SK-N-SH (cell line): ENCODE data around the gene KASH5. TPM values are rescaled to one million over a fixed set of nuclear protein-coding genes. Genes with fewer than 3 reads are reported as not detected.

Source experiments
- CTCF ChIA-PET: fragments of 300-600, 350-600 bp; formaldehyde crosslinking; extraction: SDS; loops from one replicate; lab custom pipeline; 2021; lab: Yijun Ruan, JAX
- POLR2A ChIA-PET: fragments of 350-600 bp; sonication (Branson Sonifier 250); formaldehyde crosslinking; extraction: SDS; loops from one replicate; lab custom pipeline; 2020; ENCODE audit warnings: antibody characterized with exemption, inconsistent platforms; lab: Yijun Ruan, JAX
- DNase-seq: peaks from one replicate; pipeline ENCODE4 v3.0.0; 2012
- H2AFZ ChIP-seq: fragments of 200-600 bp; sonication (generic); 2 replicates; pipeline ENCODE4 v1.8.1; 2016; ENCODE audit warnings: antibody characterized with exemption, mild to moderate bottlenecking, low read depth
- H3F3A ChIP-seq: fragments of 200-600 bp; sonication (generic); replicated peaks from 2 replicates; pipeline ENCODE3; 2016; ENCODE audit warnings: antibody characterized with exemption, mild to moderate bottlenecking; ENCODE audit not compliant: insufficient read depth
- H3K27ac ChIP-seq, 2 experiments: fragments of 200-500 bp in 1 of 2; fragments of 200-600 bp in 1 of 2; sonication (Bioruptor generic) in 1 of 2; sonication (generic), shearing (Covaris generic) in 1 of 2; 2 replicates each; pipeline versions ENCODE4 v1.5.1 to v1.6.1; 2014 to 2016; ENCODE audit warnings: low read depth in 2 of 2, inconsistent platforms in 1 of 2, low read length in 1 of 2, mild to moderate bottlenecking in 1 of 2, mixed read lengths in 1 of 2
- H3K27me3 ChIP-seq: fragments of 200-600 bp; sonication (generic), shearing (Covaris generic); 2 replicates; pipeline ENCODE4 v1.6.1; 2016; ENCODE audit warnings: mixed run types; ENCODE audit not compliant: insufficient read depth
- H3K36me3 ChIP-seq, 2 experiments: fragments of 200-500 bp in 1 of 2; fragments of 200-600 bp in 1 of 2; sonication (Bioruptor generic) in 1 of 2; sonication (generic) in 1 of 2; replicated peaks in 1 of 2; 2 replicates each; pipeline versions ENCODE3 to v1.5.1; 2014 to 2016; ENCODE audit warnings: low read length in 1 of 2, mild to moderate bottlenecking in 1 of 2; ENCODE audit not compliant: insufficient read depth in 2 of 2, control insufficient read depth in 1 of 2
- H3K4me1 ChIP-seq, 2 experiments: fragments of 200-500 bp in 1 of 2; fragments of 200-600 bp in 1 of 2; sonication (Bioruptor generic) in 1 of 2; sonication (generic), shearing (Covaris generic) in 1 of 2; 2 replicates each; pipeline versions ENCODE4 v1.5.1 to v1.6.1; 2014 to 2016; ENCODE audit warnings: low read depth in 1 of 2, low read length in 1 of 2, mixed run types in 1 of 2; ENCODE audit not compliant: insufficient read depth in 2 of 2, control insufficient read depth in 1 of 2
- H3K4me2 ChIP-seq: fragments of 200-600 bp; sonication (generic), shearing (Covaris generic); 2 replicates; pipeline ENCODE4 v1.6.1; 2017; ENCODE audit warnings: mixed run types
- H3K4me3 ChIP-seq, 2 experiments: fragments of 200-500 bp in 1 of 2; fragments of 200-600 bp in 1 of 2; sonication (Bioruptor generic) in 1 of 2; sonication (generic), shearing (Covaris generic) in 1 of 2; 2 replicates each; pipeline versions ENCODE4 v1.5.1 to v1.8.1; 2014 to 2016; ENCODE audit warnings: low read depth in 2 of 2, inconsistent platforms in 1 of 2, low read length in 1 of 2, mild to moderate bottlenecking in 1 of 2, mixed read lengths in 1 of 2, moderate library complexity in 1 of 2
- H3K79me2 ChIP-seq: fragments of 200-600 bp; sonication (generic); 2 replicates; pipeline ENCODE4 v1.8.1; 2017; ENCODE audit warnings: mild to moderate bottlenecking; ENCODE audit not compliant: insufficient read depth
- H3K9ac ChIP-seq: fragments of 200-600 bp; sonication (generic); 2 replicates; pipeline ENCODE4 v1.6.1; 2017; ENCODE audit warnings: mixed run types
- H3K9me2 ChIP-seq: fragments of 200-600 bp; sonication (generic); 2 replicates; pipeline ENCODE4 v1.6.1; 2017; ENCODE audit warnings: mixed run types
- H3K9me3 ChIP-seq: fragments of 200-600 bp; sonication (generic); 2 replicates; pipeline ENCODE4 v1.6.1; 2017; ENCODE audit warnings: mixed run types, mild to moderate bottlenecking, moderate library complexity
- H4K20me1 ChIP-seq: fragments of 200-600 bp; sonication (generic); 2 replicates; pipeline ENCODE4 v1.6.1; 2017; ENCODE audit warnings: mild to moderate bottlenecking, mixed run types; ENCODE audit not compliant: insufficient read depth
- CHD2 ChIP-seq: fragments of 150-350 bp; IDR thresholded peaks from 2 replicates; pipeline ENCODE4 v1.6.1; 2018; ENCODE audit warnings: low read length; ENCODE audit not compliant: partially characterized antibody
- CTCF ChIP-seq: fragments of 200-600 bp; sonication (generic); IDR thresholded peaks from 2 replicates; pipeline ENCODE4 v1.6.1; 2017; ENCODE audit warnings: antibody characterized with exemption, mild to moderate bottlenecking, moderate library complexity
- EZH2phosphoT487 ChIP-seq: fragments of 200-600 bp; sonication (generic); IDR thresholded peaks from 2 replicates; pipeline ENCODE4 v1.6.1; 2017; ENCODE audit warnings: low read depth, mixed run types, mild to moderate bottlenecking, antibody characterized with exemption, moderate library complexity, borderline replicate concordance
- FOSL2 ChIP-seq: IDR thresholded peaks from 2 replicates; pipeline ENCODE4 v1.4.0; 2012; ENCODE audit warnings: low read depth, mild to moderate bottlenecking, moderate library complexity, borderline replicate concordance
- FOXJ3 ChIP-seq: sonication (generic); formaldehyde crosslinking; IDR thresholded peaks from 2 replicates; pipeline ENCODE4 v1.5.1; 2020; ENCODE audit warnings: mild to moderate bottlenecking, missing genetic modification reagents
- FOXM1 ChIP-seq: IDR thresholded peaks from 2 replicates; pipeline ENCODE4 v1.4.0; 2012; ENCODE audit warnings: low read depth, mild to moderate bottlenecking
- GABPA ChIP-seq: IDR thresholded peaks from 2 replicates; pipeline ENCODE4 v1.4.0; 2012; ENCODE audit warnings: low read depth, mild to moderate bottlenecking
- GATA2 ChIP-seq: sonication (generic); formaldehyde crosslinking; IDR thresholded peaks from 2 replicates; pipeline ENCODE4 v1.5.0; 2020; ENCODE audit warnings: mild to moderate bottlenecking, missing genetic modification reagents
- IRF3 ChIP-seq: fragments of 150-350 bp; IDR thresholded peaks from 2 replicates; pipeline ENCODE4 v1.6.1; 2016; ENCODE audit warnings: mild to moderate bottlenecking, low read depth, low read length
- POLR2AphosphoS5 ChIP-seq: IDR thresholded peaks from 2 replicates; pipeline ENCODE4 v1.6.1; 2012; ENCODE audit warnings: low read depth, low read length
- RCOR1 ChIP-seq: fragments of 150-350 bp; IDR thresholded peaks from 2 replicates; pipeline ENCODE4 v1.6.1; 2017; ENCODE audit warnings: antibody characterized with exemption, low read length
- REST ChIP-seq: IDR thresholded peaks from 2 replicates; pipeline ENCODE4 v1.6.1; 2012; ENCODE audit warnings: mild to moderate bottlenecking, low read depth, low read length, moderate library complexity
- RFX5 ChIP-seq: IDR thresholded peaks from 2 replicates; pipeline ENCODE4 v1.6.1; 2012; ENCODE audit warnings: mild to moderate bottlenecking, improper control_type of control experiment, low read length
- RXRA ChIP-seq: IDR thresholded peaks from 2 replicates; pipeline ENCODE4 v1.4.0; 2012; ENCODE audit warnings: low read depth, mild to moderate bottlenecking, borderline replicate concordance
- SMC3 ChIP-seq: IDR thresholded peaks from 2 replicates; pipeline ENCODE4 v1.6.1; 2012; ENCODE audit warnings: low read depth, low read length, improper control_type of control experiment
- TCF12 ChIP-seq: IDR thresholded peaks from 2 replicates; pipeline ENCODE4 v1.4.0; 2012
- USF2 ChIP-seq: fragments of 150-350 bp; IDR thresholded peaks from 2 replicates; pipeline ENCODE4 v1.6.1; 2017; ENCODE audit warnings: antibody characterized with exemption, low read length, low read depth, borderline replicate concordance
- WGBS: methylation state at CpG from one replicate; pipeline ENCODE4 v1.1.6; 2017; ENCODE audit warnings: low lambda C conversion rate; 5-methylcytosine and 5-hydroxymethylcytosine counted together
- polyA plus RNA-seq, 3 experiments: library from polyadenylated mRNA; depleted of rRNA; stranded (reverse); fragments of >200 nt; gene quantifications; 2 replicates each; pipeline ENCODE4 v1.2.3, GENCODE V29; 2012

Gene KASH5
- polyA plus RNA-seq, 1 of the 3 experiments (the other 2 are of a cell fraction), result 0.20 TPM

- TF ChIP-seq FOXM1 (no peak), USF2 (no peak)
Measured at GRCh38 chr19:49437231-49437630, 49.2 kb downstream of the KASH5 start (continued).

- DNase-seq, result no peak
- H3K4me3 ChIP-seq, result no peak overlapping the region
- WGBS, result 11% methylated on average over 6 of the region's 6 CpGs
- no peak overlapping the region for H3K27ac ChIP-seq
- POLR2A ChIA-PET, result no interaction called here
- H4K20me1 ChIP-seq, result no peaks in the 10 kb centered on the region
- peaks cover 81% of the 10 kb centered on the region for H3K27me3 ChIP-seq
- no peak overlapping the region for H2AFZ ChIP-seq
- no peak overlapping the region for H3K4me2 ChIP-seq
- no peak overlapping the region for H3K9ac ChIP-seq
- H3K79me2 ChIP-seq, result no peaks in the 10 kb centered on the region
- H3K9me2 ChIP-seq, result no peaks in the 10 kb centered on the region
- peaks cover 14% of the 10 kb centered on the region for H3F3A ChIP-seq
- TF ChIP-seq CHD2, result no peak
- no peaks in the 10 kb centered on the region for H3K36me3 ChIP-seq
- peaks cover 0 to 30% of the 10 kb centered on the region in 2 experiments; a peak in 1 of 4 replicates for H3K4me1 ChIP-seq
- CTCF ChIA-PET, result interaction anchor here (1.8 to 11.2 kb wide), 3 partner anchors 16 to 213 kb away, joined by 3 to 149 read pairs (median 5); partner anchors contain the start of genes KASH5 and PTH2
- no peaks in the 10 kb centered on the region for H3K9me3 ChIP-seq
Measured at GRCh38 chr19:49438261-49438660, 50.2 kb downstream of the KASH5 start.

- peaks cover 65% of the 10 kb centered on the region for H3K27me3 ChIP-seq
- H3K27ac ChIP-seq, result no peak overlapping the region
- no peaks in the 10 kb centered on the region for H3K36me3 ChIP-seq
- no peaks in the 10 kb centered on the region for H3K79me2 ChIP-seq
- H3K4me1 ChIP-seq, result peaks cover 0 to 30% of the 10 kb centered on the region in 2 experiments; a peak in 1 of 4 replicates
- H2AFZ ChIP-seq, result no peak overlapping the region
- no peak overlapping the region for H3K9ac ChIP-seq
- H3K4me3 ChIP-seq, result no peak overlapping the region
- peaks cover 14% of the 10 kb centered on the region for H3F3A ChIP-seq
- H3K4me2 ChIP-seq, result no peak overlapping the region
- WGBS, result 9% methylated on average over 6 of the region's 6 CpGs
- H3K9me2 ChIP-seq, result no peaks in the 10 kb centered on the region
- POLR2A ChIA-PET, result no interaction called here
- H3K9me3 ChIP-seq, result no peaks in the 10 kb centered on the region
- DNase-seq, result no peak
- CTCF ChIA-PET, result interaction anchor here (1.2 to 11.2 kb wide), 4 partner anchors 17 to 215 kb away, joined by 3 to 149 read pairs (median 4); partner anchors contain the start of genes KASH5 and PTH2
- H4K20me1 ChIP-seq, result no peaks in the 10 kb centered on the region
- TF ChIP-seq POLR2AphosphoS5 (no peak), TCF12 (no peak), IRF3 (no peak), CTCF (no peak), FOSL2 (no peak), USF2 (no peak), FOXM1 (no peak), RXRA (no peak), SMC3 (no peak), EZH2phosphoT487 (no peak), CHD2 (no peak), RFX5 (no peak), GABPA (no peak), GATA2 (CRISPR knock-in tag) (no peak), FOXJ3 (CRISPR knock-in tag) (no peak), RCOR1 (no peak), REST (no peak)
Measured at GRCh38 chr19:49439836-49440235, 51.8 kb downstream of the KASH5 start.
